NOMO-1 (cell line): Measurements from ENCODE around the gene HMBS.
A peak's percentile ranks its signal among the peaks of the same experiment; 100 is the strongest.

ENCODE experiments used
- DNase-seq, 2 experiments: peaks; one replicate each; lab custom pipeline; 2025; ENCODE audit not compliant: unreplicated experiment in 2 of 2; lab: John Stamatoyannopoulos, UW

The HMBS gene

DNA sequence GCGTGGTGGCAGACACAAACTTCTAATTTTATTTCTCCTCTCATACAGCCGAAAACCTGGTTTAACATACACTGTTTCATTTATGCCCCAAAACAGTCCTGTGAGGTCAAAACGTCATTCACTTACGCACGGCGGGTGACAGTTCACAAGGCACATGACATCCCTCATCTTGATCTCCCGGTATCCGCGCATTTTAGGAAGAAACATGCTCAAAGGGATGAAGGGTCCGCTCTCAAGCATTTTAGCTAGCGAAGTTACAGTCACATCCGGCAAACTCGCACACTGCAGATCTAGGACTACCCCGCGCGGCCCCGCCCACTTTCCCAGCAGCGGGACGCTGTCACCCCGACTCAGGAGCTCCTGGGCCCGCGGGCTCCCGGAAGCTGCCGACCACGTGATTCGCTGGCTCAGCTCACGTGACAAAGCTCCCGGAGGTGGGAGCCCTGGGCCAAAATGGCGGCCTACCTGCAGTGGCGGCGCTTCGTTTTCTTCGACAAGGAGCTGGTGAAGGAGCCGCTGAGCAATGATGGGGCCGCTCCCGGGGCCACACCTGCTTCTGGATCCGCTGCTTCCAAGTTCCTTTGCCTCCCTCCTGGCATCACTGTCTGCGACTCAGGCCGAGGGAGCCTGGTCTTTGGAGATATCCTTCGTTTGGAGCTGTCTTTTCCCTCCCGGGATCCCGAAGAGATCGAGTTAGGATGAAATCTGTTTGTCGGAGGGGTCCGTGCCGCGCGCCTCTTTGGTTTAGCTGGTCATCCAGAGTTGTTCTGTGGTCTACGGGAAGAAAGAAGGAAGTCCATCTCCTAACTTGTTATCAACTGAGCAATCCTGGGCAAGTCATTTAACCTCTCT is 17.1 kb upstream of the HMBS start, which contains the start of gene VPS11:
VPS11 (plus strand) TSS at position 448 of the 852 bp plus-strand sequence; CDS start at position 454, 6 bp downstream.
- peak; percentile 96 to 97 for DNase-seq

DNA sequence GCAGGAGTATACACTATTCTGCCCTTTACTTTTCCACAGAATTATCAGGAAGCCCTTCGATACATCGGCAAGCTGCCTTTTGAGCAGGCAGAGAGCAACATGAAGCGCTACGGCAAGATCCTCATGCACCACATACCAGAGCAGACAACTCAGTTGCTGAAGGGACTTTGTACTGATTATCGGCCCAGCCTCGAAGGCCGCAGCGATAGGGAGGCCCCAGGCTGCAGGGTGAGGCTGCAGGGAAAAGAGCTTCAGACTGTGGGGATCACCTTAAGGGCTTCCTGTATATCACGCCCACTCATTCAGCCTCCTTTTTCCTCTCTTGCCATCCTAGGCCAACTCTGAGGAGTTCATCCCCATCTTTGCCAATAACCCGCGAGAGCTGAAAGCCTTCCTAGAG is 6.8 kb upstream of the HMBS start:
- DNase-seq, result no peak

DNA sequence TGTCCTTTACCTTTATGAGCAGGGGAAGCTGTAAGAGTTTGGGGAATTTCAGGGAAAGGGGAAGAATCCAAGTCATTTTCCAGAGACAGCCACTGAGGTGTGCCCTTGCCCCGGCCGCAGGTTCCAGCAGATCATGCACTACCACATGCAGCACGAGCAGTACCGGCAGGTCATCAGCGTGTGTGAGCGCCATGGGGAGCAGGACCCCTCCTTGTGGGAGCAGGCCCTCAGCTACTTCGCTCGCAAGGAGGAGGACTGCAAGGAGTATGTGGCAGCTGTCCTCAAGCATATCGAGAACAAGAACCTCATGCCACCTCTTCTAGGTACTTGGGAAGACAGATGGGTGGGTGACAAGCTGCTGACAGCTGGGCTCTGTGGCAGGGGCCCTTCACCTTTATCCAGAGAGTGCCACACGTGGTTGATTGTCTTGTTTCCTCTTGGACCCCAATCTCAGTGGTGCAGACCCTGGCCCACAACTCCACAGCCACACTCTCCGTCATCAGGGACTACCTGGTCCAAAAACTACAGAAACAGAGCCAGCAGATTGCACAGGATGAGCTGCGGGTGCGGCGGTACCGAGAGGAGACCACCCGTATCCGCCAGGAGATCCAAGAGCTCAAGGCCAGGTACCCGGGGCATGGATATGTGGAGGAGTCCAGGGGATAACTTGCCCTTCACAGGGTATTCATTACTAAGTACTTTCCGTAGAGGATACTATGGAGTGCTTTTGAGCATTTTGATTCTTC is 5.8 kb upstream of the HMBS start:
- no peak for DNase-seq

DNA sequence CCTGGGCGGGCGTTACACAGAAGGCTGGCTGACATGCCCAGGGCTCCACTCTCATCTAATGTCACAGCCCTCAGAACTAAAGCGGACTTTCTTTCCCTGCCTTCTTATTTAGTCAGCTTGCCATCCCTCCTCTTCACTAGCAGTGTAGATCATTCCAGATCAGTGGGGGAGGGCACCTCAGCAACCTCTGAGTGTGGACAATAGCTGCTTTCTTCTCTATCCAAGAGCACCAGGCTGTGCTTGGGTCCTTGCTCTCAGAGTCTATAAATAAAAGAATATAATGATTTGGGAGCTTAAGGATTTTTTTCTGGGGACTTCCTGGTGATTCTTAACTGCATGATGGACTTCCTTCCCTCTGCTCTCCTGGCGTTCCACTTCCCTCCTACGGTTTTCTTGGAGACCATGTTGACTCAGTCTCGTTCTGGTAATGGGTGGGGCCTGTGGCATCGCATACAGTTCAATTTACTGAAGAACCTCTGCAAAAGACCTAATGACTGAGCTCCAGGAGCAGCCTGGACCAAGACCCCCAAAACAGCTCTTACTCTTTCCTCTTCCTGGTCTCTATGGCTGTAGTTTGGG is 2.9 kb upstream of the HMBS start:
- DNase-seq, result no peak

DNA sequence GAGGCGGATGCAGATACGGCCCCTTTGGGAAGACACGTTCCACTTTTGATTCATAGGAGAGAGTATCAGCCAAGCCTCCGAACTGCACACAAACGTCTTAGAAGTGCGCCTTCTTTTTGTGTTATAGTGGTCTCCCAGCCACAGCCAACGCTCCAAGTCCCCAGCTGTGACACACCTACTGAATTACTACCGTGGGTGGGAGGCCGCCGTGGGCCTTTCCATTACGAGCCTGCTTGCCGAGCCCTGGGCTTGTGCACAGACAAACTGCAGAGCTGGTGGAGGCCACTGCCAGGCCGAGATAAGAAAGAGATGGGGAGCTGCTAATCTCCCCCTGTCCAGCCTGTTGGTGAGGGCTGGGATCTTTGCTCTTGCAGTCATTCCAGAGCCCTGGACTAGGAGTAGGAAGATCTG is 761 bp downstream of the HMBS start:
- DNase-seq, result no peak

DNA sequence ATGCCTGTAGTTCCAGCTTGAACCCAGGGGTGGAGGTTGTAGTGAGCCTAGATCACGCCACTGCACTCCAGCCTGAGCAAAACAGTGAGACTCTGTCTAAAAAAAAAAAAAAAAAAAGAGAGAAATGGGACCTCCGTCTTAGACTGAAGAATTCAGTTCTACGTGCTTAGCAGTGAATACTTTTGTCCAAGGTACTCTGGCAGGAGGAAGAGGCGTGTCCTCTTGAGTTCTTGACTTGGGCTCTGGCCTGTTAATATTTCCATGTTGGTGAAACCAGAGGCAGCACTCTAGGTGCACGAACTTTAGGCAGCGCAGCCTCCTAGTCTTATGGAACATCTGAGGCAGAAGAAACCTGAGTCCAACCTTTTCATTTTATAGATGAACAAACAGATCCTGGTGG is 2.4 kb downstream of the HMBS start:
- DNase-seq, result no peak

DNA sequence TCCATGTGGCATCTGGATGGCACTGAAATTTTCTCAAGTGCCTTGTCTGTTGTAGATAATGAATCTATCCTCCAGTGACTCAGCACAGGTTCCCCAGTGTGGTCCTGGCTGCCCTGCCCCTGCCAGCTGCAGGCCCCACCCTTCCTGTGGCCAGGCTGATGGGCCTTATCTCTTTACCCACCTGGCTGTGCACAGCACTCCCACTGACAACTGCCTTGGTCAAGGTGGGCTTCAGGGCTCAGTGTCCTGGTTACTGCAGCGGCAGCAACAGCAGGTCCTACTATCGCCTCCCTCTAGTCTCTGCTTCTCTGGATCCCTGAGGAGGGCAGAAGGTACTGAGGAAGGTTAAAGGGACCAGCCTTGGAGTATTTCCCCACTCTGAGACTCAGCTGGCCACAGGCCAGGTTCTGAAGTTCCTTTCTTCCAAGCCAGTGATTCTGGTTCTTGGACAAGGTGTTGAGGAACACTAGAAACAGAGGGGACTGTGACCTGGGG is 3.1 kb downstream of the HMBS start:
- no peak for DNase-seq

DNA sequence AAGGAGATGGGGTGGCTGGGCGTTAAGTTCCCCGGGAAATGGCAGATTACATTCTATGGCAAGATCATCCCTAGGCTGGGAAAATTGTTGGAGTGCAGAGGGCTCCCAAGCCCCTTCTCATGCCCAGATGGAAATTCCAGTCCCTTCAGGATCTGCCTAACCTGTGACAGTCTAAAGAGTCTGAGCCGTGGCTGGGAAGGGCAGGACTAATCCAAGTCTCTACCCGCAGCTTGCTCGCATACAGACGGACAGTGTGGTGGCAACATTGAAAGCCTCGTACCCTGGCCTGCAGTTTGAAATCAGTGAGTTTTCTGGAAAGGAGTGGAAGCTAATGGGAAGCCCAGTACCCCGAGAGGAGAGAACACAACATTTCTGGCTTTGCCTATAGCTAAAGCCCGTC is 3.7 kb downstream of the HMBS start:
- DNase-seq, result no peak

DNA sequence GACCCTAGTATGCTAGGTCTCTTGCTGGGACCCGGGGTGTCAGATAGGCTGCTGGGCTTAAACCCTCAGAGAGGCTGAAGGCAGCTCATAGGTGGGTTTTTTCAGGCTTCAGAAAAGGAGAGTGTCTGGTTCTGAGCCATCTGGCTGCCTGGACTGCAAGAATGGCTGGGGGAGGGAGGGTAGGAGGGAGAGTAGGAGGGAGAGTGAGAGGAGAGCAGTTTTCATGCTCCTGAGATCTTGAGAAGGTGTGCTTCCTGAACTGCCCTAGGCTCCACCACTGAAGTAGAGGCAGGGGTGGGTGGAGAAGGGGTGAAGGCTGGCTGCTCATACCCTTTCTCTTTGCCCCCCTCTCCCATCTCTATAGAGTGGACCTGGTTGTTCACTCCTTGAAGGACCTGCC is 4.6 kb downstream of the HMBS start:
- no peak for DNase-seq

DNA sequence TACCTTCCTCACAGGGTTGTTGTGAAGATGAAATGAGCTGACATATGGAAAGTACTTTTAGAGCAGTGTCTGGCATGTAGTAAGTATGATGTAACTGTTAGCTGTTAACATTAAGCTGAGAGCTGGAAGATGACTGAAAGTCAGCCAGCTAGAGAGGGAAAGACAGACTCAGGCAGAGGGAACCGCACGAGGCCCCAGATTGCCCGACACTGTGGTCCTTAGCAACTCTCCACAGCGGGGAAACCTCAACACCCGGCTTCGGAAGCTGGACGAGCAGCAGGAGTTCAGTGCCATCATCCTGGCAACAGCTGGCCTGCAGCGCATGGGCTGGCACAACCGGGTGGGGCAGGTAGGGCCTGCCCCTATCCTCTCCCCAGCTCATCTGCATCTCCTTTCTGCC is 6.5 kb downstream of the HMBS start:
- peak in 1 of 2 experiments; percentile 13 for DNase-seq

DNA sequence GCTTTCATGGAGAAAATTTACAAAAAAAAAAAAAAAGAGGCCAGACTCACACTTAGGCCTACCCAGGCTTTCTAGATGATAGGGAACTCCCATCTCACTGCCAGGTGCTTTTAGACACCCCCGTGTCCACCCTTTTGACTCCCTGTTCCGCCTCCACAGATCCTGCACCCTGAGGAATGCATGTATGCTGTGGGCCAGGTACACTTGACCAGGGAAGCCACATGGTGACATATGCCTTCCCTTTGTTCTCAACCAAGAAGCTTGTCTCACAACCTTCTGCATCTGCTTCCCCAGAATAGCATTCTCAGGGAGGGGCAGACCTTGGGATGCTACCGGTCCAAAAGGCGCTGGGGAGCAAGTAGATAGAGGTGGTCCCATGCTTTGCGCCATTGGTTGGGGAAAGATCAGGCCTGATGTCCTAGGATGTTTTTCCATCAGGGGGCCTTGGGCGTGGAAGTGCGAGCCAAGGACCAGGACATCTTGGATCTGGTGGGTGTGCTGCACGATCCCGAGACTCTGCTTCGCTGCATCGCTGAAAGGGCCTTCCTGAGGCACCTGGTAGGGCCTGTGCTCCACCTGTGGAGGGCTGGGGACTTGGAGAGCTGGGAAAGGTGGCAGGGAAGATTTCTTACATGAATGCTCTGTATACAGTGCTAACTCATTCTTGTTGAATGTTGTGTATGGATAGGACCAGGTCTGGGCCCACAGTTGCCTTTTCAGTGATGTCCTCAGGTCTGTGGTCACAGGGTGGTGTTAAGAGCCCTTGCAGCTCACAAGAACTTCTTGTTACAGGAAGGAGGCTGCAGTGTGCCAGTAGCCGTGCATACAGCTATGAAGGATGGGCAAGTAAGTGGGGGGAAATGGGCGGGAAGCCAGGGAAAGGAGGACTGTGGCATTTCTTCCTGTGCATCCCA is 7.5 kb downstream of the HMBS start:
- DNase-seq, result no peak

DNA sequence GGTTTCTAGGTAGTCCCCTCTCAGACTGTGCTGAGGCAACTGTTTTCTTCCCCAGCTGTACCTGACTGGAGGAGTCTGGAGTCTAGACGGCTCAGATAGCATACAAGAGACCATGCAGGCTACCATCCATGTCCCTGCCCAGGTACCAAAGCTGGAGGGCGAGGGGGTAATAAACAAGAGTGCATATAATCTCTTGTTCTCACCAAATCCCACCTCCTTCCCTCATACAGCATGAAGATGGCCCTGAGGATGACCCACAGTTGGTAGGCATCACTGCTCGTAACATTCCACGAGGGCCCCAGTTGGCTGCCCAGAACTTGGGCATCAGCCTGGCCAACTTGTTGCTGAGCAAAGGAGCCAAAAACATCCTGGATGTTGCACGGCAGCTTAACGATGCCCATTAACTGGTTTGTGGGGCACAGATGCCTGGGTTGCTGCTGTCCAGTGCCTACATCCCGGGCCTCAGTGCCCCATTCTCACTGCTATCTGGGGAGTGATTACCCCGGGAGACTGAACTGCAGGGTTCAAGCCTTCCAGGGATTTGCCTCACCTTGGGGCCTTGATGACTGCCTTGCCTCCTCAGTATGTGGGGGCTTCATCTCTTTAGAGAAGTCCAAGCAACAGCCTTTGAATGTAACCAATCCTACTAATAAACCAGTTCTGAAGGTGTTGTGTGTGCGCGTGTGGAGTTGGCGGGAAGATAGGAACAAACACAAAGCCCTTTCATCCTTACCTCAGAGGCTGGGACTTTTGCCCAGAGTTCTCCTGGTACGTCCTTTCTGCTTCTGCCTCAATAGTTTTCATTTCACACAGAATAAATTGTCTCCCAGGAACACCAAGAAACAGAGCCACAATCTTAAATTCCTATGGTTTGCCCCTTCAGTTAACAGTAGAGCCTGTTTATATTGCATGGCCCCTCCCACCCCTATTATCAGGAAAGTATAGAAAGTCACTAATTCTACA is 8.5 kb downstream of the HMBS start:
- DNase-seq, result no peak

DNA sequence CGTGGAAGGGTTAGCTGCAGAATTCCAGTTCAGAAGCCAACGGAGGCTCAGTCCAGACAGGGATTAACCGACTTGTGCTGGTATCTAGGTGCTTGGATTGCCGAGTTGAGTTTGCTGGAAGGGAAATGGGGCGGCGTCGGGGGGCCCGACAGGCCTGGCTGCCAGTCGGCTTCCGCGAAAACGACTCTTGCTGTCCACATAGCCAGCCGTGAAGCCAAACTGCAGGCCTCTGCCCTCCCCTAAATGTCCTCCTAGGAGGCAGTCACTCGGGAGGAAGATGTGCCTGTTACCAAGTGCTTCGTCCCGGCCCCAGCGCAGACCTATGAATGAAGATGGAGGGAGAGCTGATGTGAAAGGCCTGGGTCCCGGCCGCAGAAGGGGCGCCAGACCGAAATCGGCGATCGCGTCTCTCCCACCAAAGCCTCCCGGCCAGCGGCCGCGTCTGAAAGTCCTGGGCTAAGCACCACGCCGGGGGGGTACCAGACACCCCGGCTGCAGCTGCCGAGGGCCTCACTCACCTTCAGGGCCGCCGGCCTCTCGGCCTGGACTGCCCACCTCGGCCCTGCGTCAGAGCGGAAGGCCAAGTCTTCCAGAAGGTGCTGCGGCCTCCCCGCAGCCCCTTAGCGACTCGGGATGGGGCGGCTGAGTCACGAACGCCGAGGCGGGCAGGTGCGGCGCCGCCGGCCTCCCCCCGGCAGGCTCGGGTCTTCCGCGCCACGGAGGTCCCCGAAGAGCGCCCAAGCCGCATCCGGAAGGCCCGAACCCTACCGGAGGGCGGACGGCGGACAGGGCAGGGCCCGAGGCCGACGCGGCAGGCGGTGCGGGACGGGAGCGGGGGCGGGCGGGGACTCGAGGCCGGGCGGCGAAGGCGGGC is 9.5 kb downstream of the HMBS start:
- DNase-seq, result peak in 1 of 2 experiments; percentile 15

DNA sequence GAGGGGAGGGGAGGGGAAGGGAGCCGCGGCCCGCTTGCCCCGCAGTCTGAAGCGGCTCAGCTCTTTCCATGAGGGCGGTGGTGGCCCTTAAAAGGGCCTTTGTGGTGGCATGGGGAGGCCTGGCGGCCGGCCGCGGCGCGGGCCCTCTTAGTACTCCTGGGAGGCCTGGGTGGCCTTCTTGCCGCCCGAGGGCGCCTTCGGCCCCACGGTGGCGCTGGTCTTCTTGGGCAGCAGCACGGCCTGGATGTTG is 10.1 kb downstream of the HMBS start:
- DNase-seq, result peak; percentile 57 to 72

DNA sequence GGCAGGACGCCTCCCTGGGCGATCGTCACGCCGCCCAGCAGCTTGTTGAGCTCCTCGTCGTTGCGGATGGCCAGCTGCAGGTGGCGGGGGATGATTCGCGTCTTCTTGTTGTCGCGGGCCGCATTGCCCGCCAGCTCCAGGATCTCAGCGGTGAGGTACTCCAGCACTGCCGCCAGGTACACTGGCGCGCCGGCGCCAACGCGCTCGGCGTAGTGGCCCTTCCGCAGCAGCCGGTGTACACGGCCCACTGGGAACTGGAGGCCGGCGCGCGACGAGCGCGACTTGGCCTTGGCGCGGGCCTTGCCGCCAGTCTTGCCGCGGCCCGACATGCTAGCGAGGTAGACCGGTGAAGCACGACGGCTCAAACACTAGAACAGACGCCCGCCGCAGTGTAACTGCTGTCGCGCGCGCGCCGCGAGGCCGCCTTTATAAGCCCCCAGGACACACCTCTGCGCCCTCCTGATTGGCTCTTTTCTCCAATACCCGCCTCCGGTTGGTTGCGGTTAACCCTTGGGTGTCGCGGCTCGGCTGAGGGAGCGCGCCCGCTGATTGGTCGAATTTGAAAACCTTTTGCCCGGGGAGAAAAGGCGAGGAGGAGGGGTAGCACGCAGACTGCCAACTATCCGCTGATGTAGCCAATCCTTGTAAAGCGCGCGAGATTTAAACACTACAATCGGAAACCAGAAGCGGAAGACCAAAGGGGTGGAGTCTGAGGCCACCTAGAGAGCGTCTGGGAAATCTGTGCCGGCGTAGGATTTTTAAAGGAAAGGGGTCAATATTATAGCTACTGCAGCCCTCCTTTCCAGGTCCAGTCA is 10.6 kb downstream of the HMBS start:
- DNase-seq, result peak; percentile 96 to 99

DNA sequence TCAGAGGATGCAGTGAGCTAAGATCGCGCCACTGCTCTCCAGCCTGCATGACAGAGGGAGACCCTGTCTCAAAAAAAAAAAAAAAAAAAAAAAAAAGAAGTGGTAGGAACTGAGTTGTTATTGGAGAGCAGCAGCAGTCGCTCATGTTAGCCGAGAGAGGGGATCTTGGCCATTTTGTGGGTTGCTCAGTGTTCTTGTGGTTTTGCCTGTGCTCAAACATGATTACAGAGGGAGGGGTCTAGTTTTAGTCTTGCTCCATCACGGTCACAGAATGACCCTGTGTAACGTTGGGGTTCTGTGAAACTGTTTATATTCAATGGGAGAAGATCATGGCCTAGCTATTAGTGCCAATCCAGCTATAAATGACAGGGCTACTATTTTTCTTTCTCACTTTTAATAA is 15.0 kb downstream of the HMBS start:
- no peak for DNase-seq

DNA sequence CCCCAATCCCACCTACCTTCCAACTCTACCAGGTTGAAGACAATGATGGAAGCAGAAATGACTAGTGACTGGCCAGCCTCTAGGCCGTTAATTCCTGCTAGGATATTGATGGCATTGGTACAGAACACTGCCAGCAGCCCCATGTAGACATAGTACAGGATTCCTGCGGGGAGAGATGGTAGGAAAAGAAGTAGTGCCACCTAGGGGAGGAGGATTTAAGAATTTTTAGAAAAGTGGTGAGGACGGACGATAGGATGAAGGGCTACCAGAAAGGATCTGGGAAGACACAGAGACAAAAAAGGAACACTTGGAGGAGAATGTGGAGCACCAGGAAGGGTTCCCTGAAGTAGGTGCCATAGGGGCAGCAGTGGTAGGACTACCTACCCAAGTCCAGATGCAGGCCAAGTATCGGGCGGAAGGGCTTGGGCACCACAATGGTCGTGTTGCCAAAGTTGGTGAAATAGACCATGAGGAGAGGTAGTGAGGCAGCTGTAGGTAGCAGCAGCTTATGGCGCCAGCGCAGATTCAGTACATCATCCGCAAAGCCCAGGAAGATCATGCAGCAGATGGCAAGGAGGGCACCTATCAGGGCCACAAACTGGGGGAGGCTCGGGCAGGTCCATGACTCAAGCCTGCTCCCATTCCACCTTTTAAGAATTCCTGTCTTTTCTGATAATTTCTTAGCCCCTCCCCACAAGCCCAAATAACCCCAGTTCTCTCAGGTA is 15.7 kb downstream of the HMBS start:
- peak in 1 of 2 experiments; percentile 8 for DNase-seq
